GM18505 (cell line): ENCODE data around the gene AXIN1.
"Not testable (repeated sequence)": the region's sequence is repeated elsewhere in the genome, so short reads cannot be mapped to it uniquely, and the experiment has no call there.

Source experiments
- ATAC-seq: cut with Tn5 transposase; IDR thresholded peaks from one replicate; pipeline ENCODE4 v1.9.1; 2021; ENCODE audit not compliant: unreplicated experiment
- POLR2A ChIP-seq: IDR thresholded peaks from 4 replicates; pipeline ENCODE4 v1.6.1; 2011; ENCODE audit warnings: borderline replicate concordance; ENCODE audit not compliant: insufficient read depth, insufficient read length; ENCODE audit errors: extremely low read depth

Gene AXIN1

GRCh38 chr16:269061-269796 is 83.3 kb downstream of the AXIN1 start:
- ATAC-seq = no peak
- no peak for TF ChIP-seq POLR2A

GRCh38 chr16:268141-269053 is 84.1 kb downstream of the AXIN1 start:
- TF ChIP-seq POLR2A = no peak
- no peak for ATAC-seq

GRCh38 chr16:267562-267961 is 85.0 kb downstream of the AXIN1 start:
- ATAC-seq = not testable (repeated sequence)

- ATAC-seq = no peak
- TF ChIP-seq POLR2A = no peak
Measured at GRCh38 chr16:266258-267164, 86.0 kb downstream of the AXIN1 start.

- ATAC-seq = no peak
- TF ChIP-seq POLR2A = no peak
Measured at GRCh38 chr16:265711-266110, 86.8 kb downstream of the AXIN1 start.

GRCh38 chr16:265002-265529 is 87.5 kb downstream of the AXIN1 start:
- no peak for ATAC-seq
- TF ChIP-seq POLR2A = no peak

- ATAC-seq = no peak
- TF ChIP-seq POLR2A = no peak
Measured at GRCh38 chr16:264440-264951, 88.0 kb downstream of the AXIN1 start.

- no peak for TF ChIP-seq POLR2A
- no peak for ATAC-seq
Measured at GRCh38 chr16:263944-264343, 88.6 kb downstream of the AXIN1 start.

GRCh38 chr16:263182-263774 is 89.2 kb downstream of the AXIN1 start:
- no peak for ATAC-seq
- no peak for TF ChIP-seq POLR2A

- no peak for TF ChIP-seq POLR2A
- no peak for ATAC-seq
Measured at GRCh38 chr16:262121-262745, 90.3 kb downstream of the AXIN1 start.

- no peak for TF ChIP-seq POLR2A
- no peak for ATAC-seq
Measured at GRCh38 chr16:261031-261691, 91.4 kb downstream of the AXIN1 start.
